HepG2 (cell line): ENCODE data around the gene CRNKL1. TPM values are rescaled to one million over a fixed set of nuclear protein-coding genes. Genes with fewer than 3 reads are reported as not detected.

ENCODE experiments used
- ATAC-seq: fragments of 200-7000 bp; cut with Tn5 transposase; 3 replicates; pipeline ENCODE4 v1.9.1; 2020; ENCODE audit warnings: mild to moderate bottlenecking, moderate library complexity
- BruUV-seq: library from RNA; stranded (reverse); fragments of 400-500 nt; replicated peaks from 2 replicates; lab custom pipeline; 2021; lab: Mats Ljungman, UMichigan
- CTCF ChIA-PET: fragments of 300-600 bp; formaldehyde crosslinking; extraction: SDS; loops from one replicate; lab custom pipeline; 2021; ENCODE audit warnings: low total read pairs, inconsistent platforms, low intra/inter-chr PET ratio; lab: Yijun Ruan, JAX
- POLR2A ChIA-PET: fragments of 350-600 bp; sonication (Branson Sonifier 250); formaldehyde crosslinking; loops from one replicate; lab custom pipeline; 2020; ENCODE audit warnings: antibody characterized with exemption, inconsistent platforms; lab: Yijun Ruan, JAX
- DNase-seq: peaks from one replicate; pipeline ENCODE4 v3.0.0-alpha.2; 2015; ENCODE audit warnings: low spot score
- FAIRE-seq: peaks from 3 replicates; lab custom pipeline; 2011; peaks lifted over from hg19 to GRCh38; lab: Jason Lieb, UNC
- H2AFZ ChIP-seq: one replicate; pipeline ENCODE4 v1.6.1; 2011; ENCODE audit warnings: low read length, inconsistent platforms
- H3K27ac ChIP-seq: fragments of 300-600 bp; 3 replicates; pipeline ENCODE4 v1.8.0; 2011; ENCODE audit warnings: mixed run types, mild to moderate bottlenecking, mixed read lengths, low read length, inconsistent platforms; ENCODE audit not compliant: insufficient read depth; ENCODE audit errors: extremely low read length
- H3K27me3 ChIP-seq, 2 experiments: fragments of 200-600 bp in 1 of 2; 2 replicates in 1 of 2; 3 replicates in 1 of 2; pipeline versions ENCODE4 v1.6.0 to v1.8.0; 2011; ENCODE audit warnings: low read length in 2 of 2, mild to moderate bottlenecking in 2 of 2, moderate library complexity in 2 of 2, inconsistent platforms in 1 of 2; ENCODE audit not compliant: insufficient read depth in 2 of 2, control insufficient read depth in 1 of 2
- H3K36me3 ChIP-seq, 2 experiments: fragments of 200-600 bp in 1 of 2; replicated peaks in 1 of 2; 2 replicates in 1 of 2; 3 replicates in 1 of 2; pipeline versions ENCODE4 v1.5.1 to v1.8.0; 2011; ENCODE audit warnings: low read length in 2 of 2, inconsistent platforms in 1 of 2; ENCODE audit not compliant: insufficient read depth in 2 of 2, control insufficient read depth in 1 of 2
- H3K4me1 ChIP-seq: 2 replicates; pipeline ENCODE4 v1.5.1; 2012; ENCODE audit warnings: low read length, inconsistent platforms; ENCODE audit not compliant: insufficient read depth
- H3K4me2 ChIP-seq: 2 replicates; pipeline ENCODE4 v1.6.0; 2011; ENCODE audit warnings: low read depth, low read length, inconsistent platforms
- H3K4me3 ChIP-seq, 3 experiments: fragments of 200-600 bp in 1 of 3; sonication (generic), shearing (Covaris generic) in 1 of 3; replicated peaks in 1 of 3; 2 replicates each; pipeline ENCODE4 v1.5.1; 2011 to 2016; ENCODE audit warnings: low read length in 3 of 3, inconsistent platforms in 2 of 3, low read depth in 2 of 3, mild to moderate bottlenecking in 2 of 3, control low read depth in 1 of 3, mixed read lengths in 1 of 3; ENCODE audit not compliant: insufficient read depth in 1 of 3
- H3K79me2 ChIP-seq: one replicate; pipeline ENCODE4 v1.6.1; 2011; ENCODE audit warnings: low read length, inconsistent platforms; ENCODE audit not compliant: insufficient read depth
- H3K9ac ChIP-seq: 2 replicates; pipeline ENCODE4 v1.6.0; 2011; ENCODE audit warnings: mild to moderate bottlenecking, low read depth, low read length, inconsistent platforms; ENCODE audit not compliant: insufficient read depth
- H3K9me3 ChIP-seq: 2 replicates; pipeline ENCODE4 v1.5.1; 2012; ENCODE audit warnings: mild to moderate bottlenecking, low read length
- H4K20me1 ChIP-seq: 2 replicates; pipeline ENCODE4 v1.6.0; 2011; ENCODE audit warnings: inconsistent platforms, mild to moderate bottlenecking, low read length, moderate library complexity; ENCODE audit not compliant: insufficient read depth
- AGO2 ChIP-seq: fragments of 200-400 bp; formaldehyde crosslinking; optimal IDR thresholded peaks from 2 replicates; pipeline ENCODE3; 2017; ENCODE audit warnings: mild to moderate bottlenecking, low read depth, low read length, moderate library complexity
- GTF3A ChIP-seq: sonication (generic); formaldehyde crosslinking; conservative IDR thresholded peaks from 2 replicates; pipeline ENCODE4 v1.4.0; 2020; ENCODE audit warnings: mild to moderate bottlenecking, missing genetic modification reagents
- HCFC1 ChIP-seq: fragments of 150-350 bp; IDR thresholded peaks from 2 replicates; pipeline ENCODE4 v1.6.1; 2014; ENCODE audit warnings: low read depth, low read length
- JUND ChIP-seq: sonication (generic); formaldehyde crosslinking; IDR thresholded peaks from 2 replicates; pipeline ENCODE4 v1.8.0; 2022; ENCODE audit warnings: mild to moderate bottlenecking, missing genetic modification reagents
- NFE2 ChIP-seq: sonication (generic); formaldehyde crosslinking; IDR thresholded peaks from 2 replicates; pipeline ENCODE4 v1.4.0; 2020; ENCODE audit warnings: missing genetic modification reagents
- NFKBIZ ChIP-seq: IDR thresholded peaks from 2 replicates; pipeline ENCODE4 v1.6.1; 2018; ENCODE audit warnings: missing genetic modification reagents, missing compliant biosample characterization
- POLR2A ChIP-seq, 2 experiments: IDR thresholded peaks; 2 replicates each; pipeline ENCODE4 v1.6.1; 2011; ENCODE audit warnings: low read depth in 2 of 2, low read length in 2 of 2, mild to moderate bottlenecking in 1 of 2, moderate library complexity in 1 of 2; ENCODE audit not compliant: insufficient read depth in 1 of 2
- THAP11 ChIP-seq: IDR thresholded peaks from 2 replicates; pipeline ENCODE4 v1.6.1; 2016; ENCODE audit warnings: missing biosample characterization, missing genetic modification reagents
- ZBTB20 ChIP-seq: sonication (generic); formaldehyde crosslinking; IDR thresholded peaks from 2 replicates; pipeline ENCODE4 v1.8.1; 2023; ENCODE audit warnings: missing genetic modification reagents, low read depth, mild to moderate bottlenecking, borderline replicate concordance
- ZNF317 ChIP-seq: sonication (generic); formaldehyde crosslinking; IDR thresholded peaks from 2 replicates; pipeline ENCODE4 v1.5.0; 2020; ENCODE audit warnings: mild to moderate bottlenecking, missing genetic modification reagents
- ZNF749 ChIP-seq: sonication (generic); formaldehyde crosslinking; IDR thresholded peaks from 2 replicates; pipeline ENCODE4 v1.8.0; 2022; ENCODE audit warnings: mild to moderate bottlenecking, missing genetic modification reagents, moderate library complexity, borderline replicate concordance
- WGBS: methylation state at CpG from one replicate; pipeline ENCODE4 v1.1.6; 2017; ENCODE audit warnings: low lambda C conversion rate; 5-methylcytosine and 5-hydroxymethylcytosine counted together
- in situ Hi-C: cut with HindIII; loops from 2 replicates; pipeline ENCODE4 v1.10.0; 2017; ENCODE audit warnings: low pct_unique_long_range_greater_than_20kb; ENCODE audit not compliant: extremely low pct_ligation_motif_present
- intact Hi-C: fragments of 100-400 bp; cut with micrococcal nuclease; formaldehyde crosslinking; loops from one replicate; pipeline ENCODE4 v1.10.0; 2022; ENCODE audit not compliant: unreplicated experiment
- polyA plus RNA-seq, 8 experiments: library from polyadenylated mRNA; depleted of rRNA in 3 of 8; stranded (reverse) in 7 of 8; unstranded in 1 of 8; fragments of >200 nt; fragmentation: Illumina TruSeq in 4 of 8; extraction: Trizol in 4 of 8; gene quantifications; 2 replicates each; pipeline versions ENCODE4 v1.2.1 to v1.2.3, GENCODE V29; 2011 to 2016; ENCODE audit warnings: low read depth in 4 of 8, missing spikeins in 1 of 8, mixed read lengths in 1 of 8; ENCODE audit not compliant: insufficient read depth in 1 of 8
- total RNA-seq, 5 experiments: library from RNA; depleted of rRNA; stranded (reverse); fragments of >200 nt; fragmentation: Illumina TruSeq; extraction: Trizol; gene quantifications; 2 replicates each; pipeline ENCODE4 v1.2.3, GENCODE V29; 2016; ENCODE audit warnings: low read depth in 1 of 5
- TF ChIP-seq, protein P1 (sequence below): sonication (generic); formaldehyde crosslinking; conservative IDR thresholded peaks from 2 replicates; pipeline ENCODE4 v1.4.0; 2020; ENCODE audit warnings: mild to moderate bottlenecking, missing genetic modification reagents, moderate library complexity
- TF ChIP-seq, protein P2 (sequence below): IDR thresholded peaks from 2 replicates; pipeline ENCODE4 v1.6.1; 2012; ENCODE audit warnings: inconsistent platforms
- TF ChIP-seq, protein P3 (sequence below): sonication (generic); formaldehyde crosslinking; IDR thresholded peaks from 2 replicates; pipeline ENCODE4 v1.4.0; 2020; ENCODE audit warnings: missing genetic modification reagents
- TF ChIP-seq, protein P4 (sequence below): sonication (generic); formaldehyde crosslinking; IDR thresholded peaks from 2 replicates; pipeline ENCODE4 v1.9.0; 2022; ENCODE audit warnings: low read depth, missing genetic modification reagents

The CRNKL1 gene
- total and polyA plus RNA-seq, 2 of the 13 experiments (the other 11 are each of a cell fraction or from before 2014, with no cell fraction given) = 12.3 to 64.5 TPM

DNA sequence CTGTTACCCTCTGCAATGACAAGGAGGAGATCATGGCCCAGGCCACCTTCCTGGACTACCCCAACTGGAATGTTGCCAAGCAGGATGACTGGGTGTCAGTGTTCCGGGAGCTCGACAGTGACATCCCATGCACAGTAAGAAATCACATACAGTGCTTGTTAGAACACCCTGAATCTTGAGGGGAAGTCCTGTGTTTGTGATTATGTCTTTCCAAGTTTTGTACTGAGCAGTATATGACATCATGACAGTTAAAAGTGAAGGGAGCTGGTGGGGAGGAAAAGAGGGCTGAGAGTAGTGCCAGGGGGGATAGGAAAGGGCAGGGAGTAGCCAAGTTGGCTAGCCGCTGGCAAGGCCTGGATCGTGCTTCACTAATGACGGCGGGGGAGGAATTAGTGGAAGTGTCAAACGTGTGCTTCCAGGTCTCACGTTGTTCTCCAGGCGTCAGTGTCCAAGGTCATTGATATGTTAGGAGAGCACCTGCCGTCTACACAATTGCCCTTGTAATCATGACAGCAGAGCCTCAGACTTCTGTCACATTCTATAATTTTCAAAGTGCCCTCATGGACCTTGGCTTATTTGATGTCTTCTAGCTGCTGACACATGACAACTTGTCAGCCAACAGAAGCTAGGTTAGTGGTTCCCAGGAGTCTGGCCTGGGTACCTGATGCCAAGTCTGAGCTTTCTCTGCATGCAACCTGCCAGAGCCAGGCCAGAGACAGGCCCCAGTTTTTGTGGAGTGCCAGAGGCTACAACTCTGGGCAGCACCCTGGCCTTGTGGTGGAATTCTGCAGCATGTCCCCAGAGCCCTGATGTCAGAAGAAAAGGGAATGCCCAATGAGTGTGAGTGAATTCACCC is 18.8 kb upstream of the CRNKL1 start (continued):
- TF ChIP-seq, protein P1, sequence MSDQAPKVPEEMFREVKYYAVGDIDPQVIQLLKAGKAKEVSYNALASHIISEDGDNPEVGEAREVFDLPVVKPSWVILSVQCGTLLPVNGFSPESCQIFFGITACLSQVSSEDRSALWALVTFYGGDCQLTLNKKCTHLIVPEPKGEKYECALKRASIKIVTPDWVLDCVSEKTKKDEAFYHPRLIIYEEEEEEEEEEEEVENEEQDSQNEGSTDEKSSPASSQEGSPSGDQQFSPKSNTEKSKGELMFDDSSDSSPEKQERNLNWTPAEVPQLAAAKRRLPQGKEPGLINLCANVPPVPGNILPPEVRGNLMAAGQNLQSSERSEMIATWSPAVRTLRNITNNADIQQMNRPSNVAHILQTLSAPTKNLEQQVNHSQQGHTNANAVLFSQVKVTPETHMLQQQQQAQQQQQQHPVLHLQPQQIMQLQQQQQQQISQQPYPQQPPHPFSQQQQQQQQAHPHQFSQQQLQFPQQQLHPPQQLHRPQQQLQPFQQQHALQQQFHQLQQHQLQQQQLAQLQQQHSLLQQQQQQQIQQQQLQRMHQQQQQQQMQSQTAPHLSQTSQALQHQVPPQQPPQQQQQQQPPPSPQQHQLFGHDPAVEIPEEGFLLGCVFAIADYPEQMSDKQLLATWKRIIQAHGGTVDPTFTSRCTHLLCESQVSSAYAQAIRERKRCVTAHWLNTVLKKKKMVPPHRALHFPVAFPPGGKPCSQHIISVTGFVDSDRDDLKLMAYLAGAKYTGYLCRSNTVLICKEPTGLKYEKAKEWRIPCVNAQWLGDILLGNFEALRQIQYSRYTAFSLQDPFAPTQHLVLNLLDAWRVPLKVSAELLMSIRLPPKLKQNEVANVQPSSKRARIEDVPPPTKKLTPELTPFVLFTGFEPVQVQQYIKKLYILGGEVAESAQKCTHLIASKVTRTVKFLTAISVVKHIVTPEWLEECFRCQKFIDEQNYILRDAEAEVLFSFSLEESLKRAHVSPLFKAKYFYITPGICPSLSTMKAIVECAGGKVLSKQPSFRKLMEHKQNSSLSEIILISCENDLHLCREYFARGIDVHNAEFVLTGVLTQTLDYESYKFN (CRISPR knock-in tag) = no peak

DNA sequence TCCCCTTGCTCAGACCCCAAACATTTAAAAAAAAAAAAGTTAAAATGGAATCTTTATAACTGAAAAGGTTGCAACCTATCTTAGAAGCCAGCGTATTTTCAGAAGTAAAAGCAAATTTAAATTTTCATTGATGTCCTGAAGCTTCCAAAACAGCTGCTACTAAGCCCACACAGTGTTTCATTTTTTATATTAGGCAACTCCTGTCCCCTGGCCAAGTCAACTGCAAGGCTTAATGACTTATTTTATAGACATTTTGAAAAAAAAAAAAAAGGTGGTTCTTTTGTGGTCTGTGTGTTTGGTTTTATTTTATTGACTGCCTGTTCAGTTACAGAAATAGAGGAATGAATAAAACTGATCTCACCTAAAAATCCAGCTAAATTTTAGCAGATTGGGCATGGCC is 13.1 kb upstream of the CRNKL1 start:
- H3K36me3 ChIP-seq = no peaks in the 10 kb centered on the region
- H3K9ac ChIP-seq = no peak overlapping the region
- in situ Hi-C loops = no loop called here
- no peak overlapping the region for H3K4me2 ChIP-seq
- ATAC-seq = no peak
- H3K79me2 ChIP-seq = no peaks in the 10 kb centered on the region
- H3K27me3 ChIP-seq = 0 out of 5 replicates have a peak, but pooled peaks cover 0 to 18% of the 10 kb centered on the region in 2 experiments
- ChIA-PET CTCF (no interaction called here), POLR2A (no interaction called here)
- no TSS peak for BruUV-seq
- no peak for DNase-seq
- H4K20me1 ChIP-seq = no peaks in the 10 kb centered on the region
- intact Hi-C loops = no loop called here
- FAIRE-seq = no peak
- no peaks in the 10 kb centered on the region for H3K4me1 ChIP-seq
- WGBS = 42% methylated on average over 1 of the region's 1 CpG
- H3K27ac ChIP-seq = no peak overlapping the region
- no peak overlapping the region for H2AFZ ChIP-seq
- no peaks in the 10 kb centered on the region for H3K9me3 ChIP-seq
- no peak overlapping the region for H3K4me3 ChIP-seq
- TF ChIP-seq JUND (no peak), HCFC1 (no peak), ZNF749 (CRISPR knock-in tag) (no peak), NFE2 (CRISPR knock-in tag) (no peak), THAP11 (no peak), ZNF317 (CRISPR knock-in tag) (no peak), NFKBIZ (CRISPR knock-in tag) (no peak), POLR2A (IDR thresholded peaks at IDR 0.05; ENCODE audit: insufficient read depth in 1 of 2, low read depth in 2 of 2, low read length in 2 of 2) (no peak), AGO2 (no peak), GTF3A (CRISPR knock-in tag) (no peak), ZBTB20 (CRISPR knock-in tag) (no peak)
- TF ChIP-seq, protein P2, sequence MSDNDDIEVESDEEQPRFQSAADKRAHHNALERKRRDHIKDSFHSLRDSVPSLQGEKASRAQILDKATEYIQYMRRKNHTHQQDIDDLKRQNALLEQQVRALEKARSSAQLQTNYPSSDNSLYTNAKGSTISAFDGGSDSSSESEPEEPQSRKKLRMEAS = no peak
- TF ChIP-seq, protein P3, sequence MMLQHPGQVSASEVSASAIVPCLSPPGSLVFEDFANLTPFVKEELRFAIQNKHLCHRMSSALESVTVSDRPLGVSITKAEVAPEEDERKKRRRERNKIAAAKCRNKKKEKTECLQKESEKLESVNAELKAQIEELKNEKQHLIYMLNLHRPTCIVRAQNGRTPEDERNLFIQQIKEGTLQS (CRISPR knock-in tag) = no peak
- TF ChIP-seq, protein P4, sequence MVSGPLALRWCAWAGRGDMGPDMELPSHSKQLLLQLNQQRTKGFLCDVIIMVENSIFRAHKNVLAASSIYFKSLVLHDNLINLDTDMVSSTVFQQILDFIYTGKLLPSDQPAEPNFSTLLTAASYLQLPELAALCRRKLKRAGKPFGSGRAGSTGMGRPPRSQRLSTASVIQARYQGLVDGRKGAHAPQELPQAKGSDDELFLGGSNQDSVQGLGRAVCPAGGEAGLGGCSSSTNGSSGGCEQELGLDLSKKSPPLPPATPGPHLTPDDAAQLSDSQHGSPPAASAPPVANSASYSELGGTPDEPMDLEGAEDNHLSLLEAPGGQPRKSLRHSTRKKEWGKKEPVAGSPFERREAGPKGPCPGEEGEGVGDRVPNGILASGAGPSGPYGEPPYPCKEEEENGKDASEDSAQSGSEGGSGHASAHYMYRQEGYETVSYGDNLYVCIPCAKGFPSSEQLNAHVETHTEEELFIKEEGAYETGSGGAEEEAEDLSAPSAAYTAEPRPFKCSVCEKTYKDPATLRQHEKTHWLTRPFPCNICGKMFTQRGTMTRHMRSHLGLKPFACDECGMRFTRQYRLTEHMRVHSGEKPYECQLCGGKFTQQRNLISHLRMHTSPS (CRISPR knock-in tag) = no peak
